GM21447 (cell line): ENCODE results near the gene OBSCN.
"Not testable (repeated sequence)": the region's sequence is repeated elsewhere in the genome, so short reads cannot be mapped to it uniquely, and the experiment has no call there.

ENCODE experiments used
- ATAC-seq: cut with Tn5 transposase; IDR thresholded peaks from one replicate; pipeline ENCODE4 v1.9.1; 2021; ENCODE audit not compliant: unreplicated experiment

Gene OBSCN

DNA sequence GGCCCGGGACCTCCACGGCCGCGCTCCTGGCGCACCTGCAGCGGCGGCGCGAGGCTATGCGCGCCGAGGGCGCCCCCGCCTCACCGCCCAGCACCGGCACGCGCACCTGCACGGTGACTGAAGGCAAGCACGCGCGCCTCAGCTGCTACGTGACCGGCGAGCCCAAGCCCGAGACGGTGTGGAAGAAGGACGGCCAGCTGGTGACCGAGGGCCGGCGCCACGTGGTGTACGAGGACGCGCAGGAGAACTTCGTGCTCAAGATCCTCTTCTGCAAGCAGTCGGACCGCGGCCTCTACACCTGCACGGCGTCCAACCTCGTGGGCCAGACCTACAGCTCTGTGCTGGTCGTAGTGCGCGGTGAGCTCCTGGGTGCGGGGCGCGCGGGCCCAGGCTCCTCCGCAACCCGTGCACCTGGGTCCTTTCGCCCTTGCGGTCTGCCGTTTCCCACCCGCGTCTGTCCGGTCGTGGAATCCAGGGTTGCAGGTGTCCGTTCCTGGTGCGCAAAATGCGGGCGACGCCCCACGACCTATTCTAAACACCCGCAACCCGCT lies 4.6 kb downstream of the OBSCN start:
- ATAC-seq: no peak

DNA sequence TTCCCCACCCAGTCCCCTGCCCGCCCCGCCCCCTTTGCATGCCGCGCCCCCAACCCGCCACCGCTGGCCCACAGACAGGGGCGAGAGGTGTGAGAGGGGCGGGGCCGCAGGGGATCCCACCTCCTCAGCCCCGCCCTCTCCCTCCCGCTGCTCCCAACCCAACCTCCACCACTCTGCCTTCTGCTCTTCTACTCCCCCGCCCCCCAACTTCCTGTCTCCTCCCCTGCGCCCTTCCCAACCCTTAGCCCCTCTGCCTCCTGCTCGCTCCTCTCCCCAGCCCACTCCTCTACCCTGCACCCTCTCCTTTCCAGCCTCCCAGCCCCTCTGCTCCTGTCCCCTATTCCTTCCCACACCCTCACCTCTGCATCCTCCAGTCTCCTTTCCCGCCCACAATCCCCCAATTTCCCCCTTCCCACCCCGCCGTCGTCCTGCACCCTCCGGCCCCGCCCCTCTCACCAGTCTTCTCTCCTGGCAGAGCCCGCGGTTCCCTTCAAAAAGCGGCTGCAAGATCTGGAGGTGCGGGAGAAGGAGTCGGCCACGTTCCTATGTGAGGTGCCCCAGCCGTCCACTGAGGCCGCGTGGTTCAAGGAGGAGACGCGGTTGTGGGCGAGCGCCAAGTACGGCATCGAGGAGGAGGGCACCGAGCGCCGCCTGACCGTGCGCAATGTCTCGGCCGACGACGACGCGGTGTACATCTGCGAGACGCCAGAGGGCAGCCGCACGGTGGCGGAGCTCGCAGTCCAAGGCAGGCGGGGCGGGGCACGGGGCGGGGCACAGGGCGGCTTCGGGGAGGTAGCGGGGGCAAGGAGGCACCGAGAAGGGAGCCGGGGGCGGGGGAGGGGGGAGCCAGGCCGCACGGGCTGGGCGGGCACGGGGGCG lies 5.4 kb downstream of the OBSCN start:
- ATAC-seq: peak; percentile 90

DNA sequence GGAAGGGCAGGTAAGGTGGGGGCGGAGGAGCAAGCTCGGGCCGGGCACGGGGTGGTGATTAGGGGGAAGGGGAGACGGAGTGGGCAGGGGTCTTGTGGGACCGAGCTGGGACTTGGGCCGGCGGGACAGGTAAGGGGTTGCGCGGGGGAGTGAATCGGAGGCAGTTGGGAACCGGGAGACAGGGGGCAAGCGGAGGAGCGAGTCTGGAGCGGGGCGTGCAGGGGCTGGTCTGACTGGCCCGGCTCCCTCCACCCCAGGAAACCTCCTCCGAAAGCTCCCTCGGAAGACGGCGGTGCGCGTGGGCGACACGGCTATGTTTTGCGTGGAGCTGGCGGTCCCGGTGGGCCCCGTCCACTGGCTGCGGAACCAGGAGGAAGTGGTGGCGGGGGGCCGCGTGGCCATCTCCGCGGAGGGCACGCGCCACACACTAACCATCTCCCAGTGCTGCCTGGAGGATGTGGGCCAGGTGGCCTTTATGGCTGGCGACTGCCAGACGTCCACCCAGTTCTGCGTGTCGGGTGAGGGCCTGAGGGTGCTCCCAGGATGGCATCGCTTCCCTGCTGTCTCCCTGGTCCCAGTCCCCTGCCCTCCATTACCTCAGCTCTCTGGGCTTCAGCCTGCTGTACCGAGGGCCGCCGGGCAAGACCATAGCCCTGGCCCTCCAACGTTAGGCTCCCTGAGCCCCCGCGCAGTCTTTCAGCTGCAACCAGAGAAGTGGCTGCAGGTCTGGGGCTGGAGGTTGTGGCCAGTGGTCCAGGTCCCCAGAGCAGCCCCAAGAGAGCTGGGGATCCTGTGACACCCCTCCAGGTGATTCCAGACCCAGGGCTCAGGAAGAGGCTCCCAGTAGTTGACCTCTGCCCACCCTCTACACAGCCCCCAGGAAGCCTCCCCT lies 6.3 kb downstream of the OBSCN start:
- no peak for ATAC-seq

DNA sequence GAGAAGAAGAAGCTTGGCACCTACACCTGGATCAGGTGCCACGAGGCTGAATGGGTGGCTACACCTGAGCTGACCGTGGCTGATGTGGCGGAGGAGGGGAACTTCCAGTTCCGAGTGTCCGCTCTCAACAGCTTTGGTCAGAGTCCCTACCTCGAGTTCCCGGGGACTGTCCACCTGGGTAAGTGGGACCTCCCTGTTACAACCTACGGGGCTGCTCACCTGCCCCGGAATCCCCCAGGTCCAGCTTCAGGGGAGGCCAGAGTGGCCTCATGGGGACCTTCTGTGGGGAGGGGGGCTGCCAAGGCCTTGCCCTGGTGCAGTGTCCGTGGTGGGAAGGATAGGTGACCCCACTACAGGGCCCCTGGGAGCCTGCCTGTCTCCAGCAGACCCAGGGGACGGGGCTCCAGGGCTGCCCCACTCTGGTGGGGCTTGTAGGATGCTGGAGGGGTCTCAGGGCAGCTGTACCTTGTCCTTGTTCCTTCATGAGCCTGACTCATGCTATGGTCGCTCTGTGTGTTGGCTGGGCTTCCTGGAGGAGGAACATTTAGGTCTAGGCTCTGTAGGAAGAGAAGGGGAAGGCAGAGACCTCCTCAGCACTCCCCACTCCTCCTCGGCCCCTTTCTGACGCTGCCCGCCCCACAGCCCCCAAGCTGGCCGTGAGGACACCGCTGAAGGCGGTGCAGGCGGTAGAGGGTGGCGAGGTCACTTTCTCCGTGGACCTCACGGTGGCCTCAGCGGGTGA lies 7.2 kb downstream of the OBSCN start:
- no peak for ATAC-seq

DNA sequence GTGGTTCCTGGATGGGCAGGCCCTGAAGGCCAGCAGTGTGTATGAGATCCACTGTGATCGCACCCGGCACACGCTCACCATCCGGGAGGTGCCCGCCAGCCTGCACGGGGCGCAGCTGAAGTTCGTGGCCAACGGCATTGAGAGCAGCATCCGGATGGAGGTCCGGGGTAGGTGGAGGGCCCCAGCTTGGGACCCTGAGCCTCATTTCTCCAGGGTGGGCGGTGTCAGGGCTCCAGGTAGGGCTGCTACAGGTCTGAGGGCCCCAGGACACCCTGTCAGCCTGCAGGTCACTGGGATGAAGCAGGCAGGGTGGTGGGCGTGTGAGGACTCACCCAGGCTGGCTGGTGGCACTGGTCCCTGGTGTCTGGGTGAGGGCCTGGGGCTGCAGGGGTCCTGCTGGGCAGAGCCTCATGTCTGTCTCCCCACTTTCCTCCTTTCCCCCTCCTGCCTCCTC lies 7.8 kb downstream of the OBSCN start:
- ATAC-seq: no peak

DNA sequence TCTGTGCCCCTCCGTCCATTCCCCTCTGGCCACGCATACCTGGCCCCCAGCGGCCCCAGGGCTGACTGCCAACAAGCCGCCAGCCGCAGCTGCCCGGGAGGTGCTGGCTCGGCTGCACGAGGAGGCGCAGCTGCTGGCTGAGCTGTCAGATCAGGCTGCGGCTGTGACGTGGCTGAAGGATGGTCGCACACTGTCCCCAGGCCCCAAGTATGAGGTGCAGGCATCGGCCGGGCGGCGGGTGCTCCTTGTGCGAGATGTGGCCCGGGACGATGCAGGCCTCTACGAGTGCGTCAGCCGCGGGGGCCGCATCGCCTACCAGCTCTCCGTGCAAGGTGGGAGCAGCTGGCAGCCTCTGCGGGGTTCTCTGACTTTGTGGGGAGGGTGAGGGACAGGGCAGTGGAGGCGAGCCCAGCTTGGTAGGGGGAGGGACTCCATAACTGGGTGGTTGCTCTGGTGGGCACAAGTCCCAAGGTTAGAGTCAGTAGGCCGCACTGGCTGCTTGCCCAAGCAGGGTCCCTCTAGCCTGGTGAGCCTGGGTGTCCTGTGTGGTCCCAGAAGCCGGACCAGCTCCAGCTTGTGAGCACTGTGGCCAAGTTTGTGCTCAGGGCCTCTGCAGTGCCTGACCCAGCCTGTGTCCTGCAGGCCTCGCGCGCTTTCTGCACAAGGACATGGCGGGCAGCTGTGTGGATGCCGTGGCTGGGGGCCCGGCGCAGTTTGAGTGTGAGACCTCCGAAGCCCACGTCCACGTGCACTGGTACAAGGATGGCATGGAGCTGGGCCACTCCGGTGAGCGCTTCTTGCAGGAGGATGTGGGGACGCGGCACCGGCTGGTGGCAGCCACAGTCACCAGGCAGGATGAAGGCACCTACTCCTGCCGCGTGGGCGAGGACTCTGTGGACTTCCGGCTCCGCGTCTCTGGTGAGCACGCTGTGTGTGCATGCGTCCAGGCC lies 8.8 kb downstream of the OBSCN start:
- no peak for ATAC-seq

DNA sequence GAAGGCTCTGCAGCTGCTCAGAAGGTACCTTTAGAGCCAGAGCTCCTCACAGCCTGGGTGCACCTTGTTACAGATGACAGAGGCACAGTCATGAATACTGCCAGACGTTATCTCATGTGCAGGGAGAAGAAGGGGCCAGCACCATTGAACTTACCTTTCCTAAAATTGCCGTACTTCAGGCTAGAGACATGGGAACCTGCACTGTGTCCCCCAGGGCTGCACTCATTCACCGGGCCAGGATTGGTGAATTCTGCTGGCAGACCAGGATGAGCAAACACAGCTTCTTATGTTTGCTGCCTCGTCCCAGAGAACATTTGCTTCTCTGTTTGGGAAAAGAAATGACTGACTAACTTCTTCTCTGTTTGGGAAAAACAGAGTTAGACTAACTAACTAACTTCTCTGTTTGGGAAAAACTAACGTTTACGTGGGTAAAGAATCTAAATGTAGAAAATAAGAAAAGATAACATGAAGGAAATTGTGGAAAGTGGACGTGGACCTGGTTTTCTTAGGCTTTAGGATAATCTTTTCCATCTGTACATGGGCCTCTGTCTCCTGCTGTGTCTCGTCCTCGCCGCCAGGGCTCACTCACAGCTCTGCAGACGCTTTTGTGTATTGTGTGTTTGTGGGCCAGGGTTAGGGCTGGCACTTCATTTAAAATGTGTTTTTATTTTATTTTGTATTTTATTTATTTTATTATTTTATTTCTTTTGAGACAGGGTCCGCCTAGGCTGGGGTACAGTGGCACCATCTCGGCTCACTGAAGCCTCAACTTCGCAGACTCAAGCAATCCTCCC lies 9.9 kb downstream of the OBSCN start:
- no peak for ATAC-seq

DNA sequence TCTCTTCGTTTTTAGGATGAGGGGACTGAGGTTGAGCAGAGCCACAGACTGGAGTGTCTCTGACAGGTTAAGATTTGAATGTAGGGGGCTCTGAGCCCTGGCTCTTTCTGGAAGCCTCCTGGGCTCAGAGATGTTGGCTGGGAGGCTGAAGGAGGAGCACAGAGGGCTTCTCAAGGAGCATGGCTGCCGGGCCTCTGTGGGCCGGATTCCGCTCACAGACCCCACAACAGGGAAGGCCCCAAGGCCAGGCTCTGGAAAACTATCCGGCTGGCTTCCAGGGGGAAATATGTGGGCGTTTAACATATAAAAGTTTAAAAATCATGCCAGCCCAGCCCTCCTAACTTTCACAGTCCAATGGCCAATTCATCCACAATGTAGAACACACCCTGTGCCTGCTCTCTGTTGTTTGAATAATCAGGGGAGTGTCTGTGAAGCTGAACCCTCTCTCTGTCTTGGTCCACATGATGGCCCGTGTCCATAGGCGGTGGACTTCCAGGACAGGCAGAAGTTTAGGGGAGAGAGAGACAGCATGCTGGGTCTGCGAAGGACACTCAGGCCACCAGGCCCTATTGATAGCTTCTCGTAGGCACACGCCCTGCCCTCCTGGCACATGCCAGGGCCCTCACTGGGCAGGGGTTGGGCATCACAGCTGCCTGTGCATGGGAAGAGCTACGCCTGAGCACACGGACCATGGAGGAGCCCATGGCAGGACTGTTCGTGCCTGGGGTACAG lies 10.8 kb downstream of the OBSCN start:
- no peak for ATAC-seq

DNA sequence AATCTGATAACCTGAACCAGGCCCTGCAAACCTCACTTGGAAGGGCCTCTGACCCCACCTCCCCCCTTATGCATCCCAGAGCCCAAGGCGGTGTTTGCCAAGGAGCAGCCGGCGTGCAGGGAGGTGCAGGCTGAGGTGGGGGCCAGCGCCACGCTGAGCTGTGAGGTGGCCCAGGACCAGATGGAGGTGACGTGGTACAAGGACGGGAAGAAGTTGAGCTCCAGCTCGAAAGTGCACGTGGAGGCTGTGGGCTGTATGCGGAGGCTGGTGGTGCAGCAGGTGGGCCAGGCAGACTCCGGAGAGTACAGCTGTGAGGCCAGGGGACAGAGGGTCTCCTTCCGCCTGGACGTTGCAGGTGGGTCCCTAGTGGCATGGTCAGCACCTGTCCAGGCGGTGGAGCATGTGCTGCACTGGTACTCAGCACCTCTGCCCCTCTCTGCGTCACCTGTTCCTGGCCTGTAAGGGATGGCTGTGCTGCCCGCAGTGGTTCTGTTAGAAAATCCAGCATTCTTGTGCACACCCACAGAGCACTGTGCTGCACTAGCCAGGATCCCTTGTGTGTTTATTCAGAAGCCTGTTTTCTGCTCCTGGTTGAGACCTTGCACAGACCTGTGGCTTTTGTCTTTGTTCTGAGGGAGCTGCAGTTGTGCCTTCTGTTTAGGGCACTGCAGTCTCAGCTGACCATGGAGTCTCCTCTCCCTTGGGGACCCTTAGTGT lies 11.6 kb downstream of the OBSCN start:
- ATAC-seq: no peak

DNA sequence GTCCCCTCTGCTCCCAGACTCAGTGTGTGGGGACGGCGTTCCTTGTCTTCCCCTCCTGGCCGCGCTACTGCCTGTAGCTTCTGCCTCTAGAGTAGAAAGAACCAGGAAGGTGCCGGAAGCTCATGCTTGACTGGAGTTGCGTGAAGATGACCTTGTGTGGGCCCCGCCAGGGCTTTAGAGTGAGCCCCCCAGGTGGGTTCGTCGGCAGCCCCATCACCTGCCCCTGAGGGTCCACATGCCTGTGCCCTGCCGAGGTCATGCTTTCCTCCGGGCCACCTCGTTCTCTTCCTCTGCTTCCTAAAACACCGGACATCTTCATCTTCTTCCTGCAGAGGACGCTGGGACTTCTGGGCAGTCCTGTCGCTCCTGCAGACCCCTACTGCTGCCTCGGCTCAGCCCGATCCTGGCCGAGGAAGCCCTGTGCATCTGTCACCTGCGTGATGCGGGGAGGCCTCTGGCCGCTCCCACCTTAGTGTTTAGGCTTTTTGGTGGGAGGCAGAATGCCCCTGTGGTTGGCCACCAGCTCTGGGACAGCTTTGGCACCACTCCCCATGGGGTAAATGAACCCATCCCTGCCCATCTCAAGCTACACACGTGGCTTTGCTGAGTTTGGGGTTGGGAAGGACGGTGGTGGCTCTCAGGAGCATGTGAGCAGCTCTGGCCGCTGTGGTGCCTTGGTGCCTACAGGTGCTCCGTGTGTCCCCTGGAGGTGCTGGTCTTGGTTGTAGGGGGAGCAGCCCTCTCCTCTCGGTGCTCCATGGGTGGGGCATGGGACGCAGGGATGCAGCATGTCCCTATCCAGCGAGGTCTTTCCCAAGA lies 12.3 kb downstream of the OBSCN start:
- ATAC-seq: no peak

DNA sequence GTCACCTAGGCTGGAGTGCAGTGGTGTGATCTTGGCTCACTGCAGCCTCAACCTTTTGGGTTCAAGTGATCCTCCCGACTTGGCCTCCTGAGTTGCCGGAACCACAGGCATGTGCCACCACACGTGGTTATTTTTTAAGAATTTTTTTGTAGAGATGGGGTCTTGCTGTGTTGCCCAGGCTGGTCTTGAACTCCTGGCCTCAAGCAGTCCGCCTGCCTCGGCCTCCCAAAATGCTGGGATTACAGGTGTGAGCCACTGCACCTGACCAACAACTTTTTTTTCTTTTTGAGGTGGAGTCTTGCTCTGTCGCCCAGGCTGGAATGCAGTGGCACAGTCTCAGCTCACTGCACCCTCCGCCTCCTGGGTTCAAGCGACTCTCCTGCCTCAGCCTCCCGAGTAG lies 13.3 kb downstream of the OBSCN start:
- not testable (repeated sequence) for ATAC-seq

DNA sequence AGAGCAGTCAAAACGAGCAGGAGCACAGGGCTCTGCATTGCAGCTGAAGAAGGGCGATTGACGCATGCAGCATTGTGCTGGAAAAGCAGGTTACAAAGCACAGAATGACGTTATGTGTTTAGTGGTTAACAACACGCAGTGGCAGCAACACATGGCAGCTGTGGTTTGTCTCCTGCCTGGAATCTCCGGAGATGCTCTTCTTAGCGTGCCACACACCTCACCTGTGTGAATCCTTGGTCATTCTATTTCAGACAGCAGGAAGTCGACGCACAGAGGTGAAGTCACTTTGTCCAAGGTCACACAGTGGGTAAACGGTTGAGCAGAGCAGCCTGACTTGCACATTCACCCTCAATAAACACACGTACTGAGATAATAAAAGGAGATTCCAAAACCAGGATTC lies 14.7 kb downstream of the OBSCN start:
- ATAC-seq: no peak

DNA sequence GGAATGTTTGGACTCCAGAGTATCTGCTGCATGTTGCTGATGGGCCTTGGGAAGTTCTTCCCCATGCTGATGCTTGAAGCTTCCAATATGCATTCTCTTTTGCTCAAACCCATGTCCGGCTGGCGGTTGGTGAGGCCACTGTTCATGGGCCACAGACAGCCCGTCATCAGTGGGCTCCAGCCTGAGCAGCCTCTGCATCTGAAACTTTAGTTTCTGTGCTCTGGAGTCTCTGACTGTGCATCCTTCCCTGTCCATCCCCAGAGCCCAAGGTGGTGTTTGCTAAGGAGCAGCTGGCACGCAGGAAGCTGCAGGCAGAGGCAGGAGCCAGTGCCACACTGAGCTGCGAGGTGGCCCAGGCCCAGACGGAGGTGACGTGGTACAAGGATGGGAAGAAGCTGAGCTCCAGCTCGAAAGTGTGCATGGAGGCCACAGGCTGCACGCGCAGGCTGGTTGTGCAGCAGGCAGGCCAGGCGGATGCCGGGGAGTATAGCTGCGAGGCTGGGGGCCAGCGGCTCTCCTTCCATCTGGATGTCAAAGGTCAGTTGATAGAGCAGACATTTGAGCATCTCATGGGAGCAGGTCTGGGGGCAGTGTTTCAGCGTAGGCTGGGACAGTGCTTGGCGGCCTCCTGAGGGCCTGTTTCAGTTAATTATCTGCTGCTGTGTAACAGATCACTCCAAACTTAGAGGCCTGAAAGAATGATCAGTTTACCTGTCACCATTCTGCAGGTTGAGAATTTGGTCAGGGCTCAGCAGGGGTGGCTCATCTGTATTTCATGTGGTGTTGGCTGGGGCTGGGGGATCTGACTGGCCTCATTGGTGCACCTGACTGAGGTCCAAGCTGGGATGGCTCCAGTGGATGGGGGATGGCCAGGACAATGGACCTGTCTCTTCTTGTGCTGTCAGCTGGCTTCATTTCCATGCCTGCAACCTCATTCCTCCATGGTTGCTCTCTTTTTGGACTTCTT lies 16.6 kb downstream of the OBSCN start:
- ATAC-seq: no peak

DNA sequence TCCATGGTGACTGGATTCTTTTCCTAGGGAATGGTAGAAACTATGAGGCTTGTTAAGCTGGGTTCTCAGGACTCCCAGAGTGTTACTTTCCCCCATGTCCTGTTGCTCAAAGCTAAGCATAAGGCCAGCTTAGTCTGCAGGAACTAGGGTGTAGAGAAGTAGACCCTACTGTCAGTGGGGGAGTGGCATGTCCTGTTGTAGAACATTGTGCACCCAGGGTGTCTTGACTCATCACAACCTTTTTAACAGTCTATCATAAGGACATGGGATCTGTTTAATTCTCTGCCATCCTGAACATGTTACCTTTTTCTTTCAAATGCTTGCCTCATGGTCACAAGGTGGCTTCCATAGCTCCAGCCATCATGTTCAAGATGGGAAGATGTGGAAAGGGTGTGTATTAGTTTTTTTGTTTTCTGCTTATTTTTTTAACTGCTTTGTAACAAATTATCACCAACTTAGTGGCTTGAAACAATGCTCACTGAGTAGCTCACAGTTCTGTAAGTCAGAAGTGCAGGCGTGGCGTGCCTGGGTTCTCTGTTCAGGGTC lies 17.4 kb downstream of the OBSCN start:
- ATAC-seq: no peak

DNA sequence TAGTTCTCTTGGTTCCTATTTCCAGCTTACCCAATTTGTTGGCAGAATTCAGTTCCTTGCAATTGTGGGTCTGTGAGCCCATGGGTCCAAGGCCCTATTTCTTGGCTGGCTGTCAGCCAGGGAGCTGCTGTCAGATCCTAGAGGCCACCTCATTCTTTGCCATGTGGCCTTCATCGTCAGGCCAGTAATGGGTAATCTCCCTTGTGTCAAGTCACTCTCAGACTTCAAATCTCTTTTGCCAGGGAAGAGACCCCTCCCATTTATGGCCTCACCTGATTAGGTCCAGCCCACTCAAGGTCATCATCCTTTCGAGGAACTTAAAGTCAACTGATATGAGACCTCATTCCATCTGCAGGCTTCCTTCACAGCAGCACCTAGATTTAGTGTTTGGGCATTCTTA lies 17.9 kb downstream of the OBSCN start:
- no peak for ATAC-seq
